ENCODE data around the gene MAN2C1. TPM values are rescaled to one million over a fixed set of nuclear protein-coding genes. Genes with fewer than 3 reads are reported as not detected.
"Not testable (repeated sequence)": the region's sequence is repeated elsewhere in the genome, so short reads cannot be mapped to it uniquely, and the experiment has no call there.

MAN2C1 gene
- total RNA-seq, 1 donor from 2014 or later, result 109 TPM

GRCh38 chr15:75342221-75342620 lies 26.2 kb downstream of the MAN2C1 start:
- H3K4me3 ChIP-seq (ENCODE audit: low read depth, low read length), result no peak overlapping the region
- no peak for DNase-seq (ENCODE audit: low read depth)
- no peaks in the 10 kb centered on the region for H3K27me3 ChIP-seq (ENCODE audit: control insufficient read depth, insufficient read depth, low read length)
- TF ChIP-seq, protein P1, sequence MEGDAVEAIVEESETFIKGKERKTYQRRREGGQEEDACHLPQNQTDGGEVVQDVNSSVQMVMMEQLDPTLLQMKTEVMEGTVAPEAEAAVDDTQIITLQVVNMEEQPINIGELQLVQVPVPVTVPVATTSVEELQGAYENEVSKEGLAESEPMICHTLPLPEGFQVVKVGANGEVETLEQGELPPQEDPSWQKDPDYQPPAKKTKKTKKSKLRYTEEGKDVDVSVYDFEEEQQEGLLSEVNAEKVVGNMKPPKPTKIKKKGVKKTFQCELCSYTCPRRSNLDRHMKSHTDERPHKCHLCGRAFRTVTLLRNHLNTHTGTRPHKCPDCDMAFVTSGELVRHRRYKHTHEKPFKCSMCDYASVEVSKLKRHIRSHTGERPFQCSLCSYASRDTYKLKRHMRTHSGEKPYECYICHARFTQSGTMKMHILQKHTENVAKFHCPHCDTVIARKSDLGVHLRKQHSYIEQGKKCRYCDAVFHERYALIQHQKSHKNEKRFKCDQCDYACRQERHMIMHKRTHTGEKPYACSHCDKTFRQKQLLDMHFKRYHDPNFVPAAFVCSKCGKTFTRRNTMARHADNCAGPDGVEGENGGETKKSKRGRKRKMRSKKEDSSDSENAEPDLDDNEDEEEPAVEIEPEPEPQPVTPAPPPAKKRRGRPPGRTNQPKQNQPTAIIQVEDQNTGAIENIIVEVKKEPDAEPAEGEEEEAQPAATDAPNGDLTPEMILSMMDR (IDR thresholded peaks at IDR 0.05; ENCODE audit: insufficient read depth, low read length, poor library complexity, severe bottlenecking), result no peak
- H3K36me3 ChIP-seq (ENCODE audit: control insufficient read depth, insufficient read depth, low read length), result no peaks in the 10 kb centered on the region

GRCh38 chr15:75339531-75340240 lies 28.7 kb downstream of the MAN2C1 start:
- TF ChIP-seq, protein P1 (IDR thresholded peaks at IDR 0.05; ENCODE audit: insufficient read depth, low read length, poor library complexity, severe bottlenecking), result no peak
- Histone ChIP-seq H3K4me3 (ENCODE audit: low read depth, low read length) (no peak overlapping the region), H3K36me3 (ENCODE audit: control insufficient read depth, insufficient read depth, low read length) (no peaks in the 10 kb centered on the region), H3K27me3 (ENCODE audit: control insufficient read depth, insufficient read depth, low read length) (no peaks in the 10 kb centered on the region)
- DNase-seq (ENCODE audit: low read depth), result no peak

GRCh38 chr15:75338661-75339240 lies 29.7 kb downstream of the MAN2C1 start:
- H3K27me3 ChIP-seq (ENCODE audit: control insufficient read depth, insufficient read depth, low read length), result no peaks in the 10 kb centered on the region
- H3K36me3 ChIP-seq (ENCODE audit: control insufficient read depth, insufficient read depth, low read length), result no peaks in the 10 kb centered on the region
- no peak overlapping the region for H3K4me3 ChIP-seq (ENCODE audit: low read depth, low read length)
- TF ChIP-seq, protein P1 (IDR thresholded peaks at IDR 0.05; ENCODE audit: insufficient read depth, low read length, poor library complexity, severe bottlenecking), result no peak
- DNase-seq (ENCODE audit: low read depth), result no peak

DNA sequence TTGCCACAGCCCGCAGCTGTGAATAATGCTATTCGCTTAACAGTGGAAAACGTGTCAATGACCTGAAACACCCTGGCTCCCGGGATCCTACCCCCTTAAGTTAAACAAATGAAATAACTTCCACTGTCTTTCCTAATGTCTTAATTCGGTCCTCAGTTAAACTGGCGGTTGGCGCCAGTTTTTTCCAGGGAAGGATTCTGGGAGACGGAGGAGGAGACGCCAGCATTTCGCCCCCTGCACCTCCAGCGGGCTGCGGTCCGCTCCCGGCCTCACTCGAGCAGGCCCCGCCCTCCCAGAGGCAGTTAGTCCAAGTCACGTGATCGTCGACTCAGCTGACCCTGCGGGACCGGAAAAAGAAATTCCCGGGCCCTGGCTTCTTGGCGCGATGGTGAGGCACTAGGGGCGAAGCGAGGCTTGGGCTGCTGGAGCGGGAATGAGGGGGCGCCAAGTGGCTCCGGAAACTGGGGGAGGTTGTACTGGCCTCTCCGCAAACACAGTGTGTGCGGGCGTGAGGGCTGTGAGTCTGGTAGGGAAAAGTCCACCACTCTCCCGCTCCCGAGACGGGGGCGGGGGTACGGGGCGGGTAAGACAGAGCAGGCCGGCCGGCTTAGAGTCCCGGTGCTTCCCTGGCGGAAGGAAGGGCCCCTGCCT lies 32.6 kb downstream of the MAN2C1 start, which contains the start of gene COMMD4:
TSS of gene COMMD4 (plus strand) at position 359 of the 651 bp plus-strand sequence. CDS start at position 386, 27 bp downstream.
- no peaks in the 10 kb centered on the region for H3K27me3 ChIP-seq (ENCODE audit: control insufficient read depth, insufficient read depth, low read length)
- TF ChIP-seq, protein P1 (IDR thresholded peaks at IDR 0.05; ENCODE audit: insufficient read depth, low read length, poor library complexity, severe bottlenecking), result no peak
- no peaks in the 10 kb centered on the region for H3K36me3 ChIP-seq (ENCODE audit: control insufficient read depth, insufficient read depth, low read length)
- peak; percentile 66 for DNase-seq (ENCODE audit: low read depth)
- H3K4me3 ChIP-seq (ENCODE audit: low read depth, low read length), result peak within 1 kb of the TSS; percentile 73

- TF ChIP-seq, protein P1 (IDR thresholded peaks at IDR 0.05; ENCODE audit: insufficient read depth, low read length, poor library complexity, severe bottlenecking), result no peak
- H3K27me3 ChIP-seq (ENCODE audit: control insufficient read depth, insufficient read depth, low read length), result no peaks in the 10 kb centered on the region
- peak overlapping the region; percentile 31 for H3K4me3 ChIP-seq (ENCODE audit: low read depth, low read length)
- H3K36me3 ChIP-seq (ENCODE audit: control insufficient read depth, insufficient read depth, low read length), result no peaks in the 10 kb centered on the region
- DNase-seq (ENCODE audit: low read depth), result no peak
Measured at GRCh38 chr15:75335313-75335704, 33.1 kb downstream of the MAN2C1 start.

DNA sequence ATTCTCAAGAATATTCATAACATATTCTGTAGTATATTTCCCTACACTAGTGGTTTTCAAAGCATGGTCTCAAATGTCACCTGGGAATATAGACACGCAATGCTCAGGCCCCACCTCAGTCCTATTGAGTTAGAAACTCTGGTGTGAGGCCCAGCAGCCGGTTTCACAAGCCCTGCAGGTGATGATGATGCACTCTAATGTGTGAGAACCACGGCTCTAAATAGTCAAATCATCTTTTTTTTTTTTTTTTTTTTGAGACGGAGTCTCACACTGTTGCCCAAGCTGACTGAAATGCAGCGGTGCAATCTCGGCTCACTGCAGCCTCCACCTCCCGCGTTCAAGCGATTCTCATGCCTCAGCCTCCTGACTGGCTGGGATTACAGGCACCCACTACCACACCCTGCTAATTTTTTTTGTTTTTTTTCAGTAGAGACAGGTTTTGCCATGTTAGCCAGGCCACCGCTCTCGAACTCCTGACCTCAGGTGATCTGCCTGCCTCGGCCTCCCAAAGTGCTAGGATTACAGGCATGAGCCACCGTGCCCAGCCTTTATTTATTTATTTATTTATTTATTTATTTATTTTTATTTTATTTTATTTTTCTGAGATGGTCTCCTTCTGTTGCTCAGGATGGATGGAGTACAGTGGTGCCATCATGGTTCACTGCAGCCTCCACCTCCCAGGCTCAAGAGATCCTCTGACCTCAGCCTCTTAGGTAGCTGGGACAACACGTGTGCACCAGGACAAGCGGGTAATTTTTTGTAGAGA lies 34.6 kb downstream of the MAN2C1 start:
- H3K27me3 ChIP-seq (ENCODE audit: control insufficient read depth, insufficient read depth, low read length); DNase-seq (ENCODE audit: low read depth); H3K4me3 ChIP-seq (ENCODE audit: low read depth, low read length): not testable (repeated sequence)

DNA sequence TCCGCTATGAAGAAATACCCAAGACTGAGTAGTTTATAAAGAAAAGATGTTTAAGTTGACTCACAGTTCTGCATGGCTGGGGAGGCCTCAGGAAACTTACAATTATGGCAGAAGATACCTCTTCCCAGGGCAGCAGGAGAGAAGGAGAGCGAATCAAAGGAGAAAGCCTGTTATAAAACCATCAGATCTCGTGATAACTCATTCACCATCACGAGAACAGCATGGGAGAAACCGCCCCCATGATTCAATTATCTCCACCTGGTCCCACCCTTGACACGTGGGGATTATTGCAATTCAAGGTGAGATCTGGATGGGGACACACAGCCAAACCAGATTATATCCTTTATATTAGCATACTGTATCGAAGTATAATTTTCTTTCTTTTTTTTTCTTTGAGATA lies 36.3 kb downstream of the MAN2C1 start:
- not testable (repeated sequence) for H3K4me3 ChIP-seq (ENCODE audit: low read depth, low read length); DNase-seq (ENCODE audit: low read depth); H3K27me3 ChIP-seq (ENCODE audit: control insufficient read depth, insufficient read depth, low read length); H3K36me3 ChIP-seq (ENCODE audit: control insufficient read depth, insufficient read depth, low read length)

More for the DNA sequence above, 34.6 kb downstream of the MAN2C1 start:
- H3K36me3 ChIP-seq (ENCODE audit: control insufficient read depth, insufficient read depth, low read length), result not testable (repeated sequence)
